PFSK-1 (cell line): ENCODE measurements around the gene TMEM131L.

Source experiments
- FOXP2 ChIP-seq: optimal IDR thresholded peaks from 2 replicates; pipeline ENCODE3; 2011; ENCODE audit warnings: borderline replicate concordance, control low read depth, inconsistent platforms; ENCODE audit not compliant: insufficient read depth; ENCODE audit errors: extremely low read length, extremely low read depth
- POLR2AphosphoS5 ChIP-seq: IDR thresholded peaks from 2 replicates; pipeline ENCODE4 v1.6.1; 2012; ENCODE audit warnings: low read depth, mild to moderate bottlenecking, control low read depth, low read length, moderate library complexity
- SIN3A ChIP-seq: IDR thresholded peaks from 2 replicates; pipeline ENCODE4 v1.6.1; 2012; ENCODE audit warnings: mild to moderate bottlenecking, low read length, moderate library complexity, borderline replicate concordance; ENCODE audit not compliant: insufficient read depth
- TAF1 ChIP-seq: IDR thresholded peaks from 2 replicates; pipeline ENCODE4 v1.6.1; 2012; ENCODE audit warnings: low read length, control low read depth, borderline replicate concordance; ENCODE audit not compliant: insufficient read depth
- TF ChIP-seq, protein P1 (sequence below), 2 experiments: IDR thresholded peaks; 2 replicates each; pipeline versions ENCODE4 v1.6.1 to v1.8.0; 2011 to 2012; ENCODE audit warnings: low read depth in 2 of 2, low read length in 2 of 2, control low read depth in 1 of 2, inconsistent platforms in 1 of 2, mild to moderate bottlenecking in 1 of 2, moderate library complexity in 1 of 2; ENCODE audit not compliant: insufficient read depth in 1 of 2

TMEM131L gene

DNA sequence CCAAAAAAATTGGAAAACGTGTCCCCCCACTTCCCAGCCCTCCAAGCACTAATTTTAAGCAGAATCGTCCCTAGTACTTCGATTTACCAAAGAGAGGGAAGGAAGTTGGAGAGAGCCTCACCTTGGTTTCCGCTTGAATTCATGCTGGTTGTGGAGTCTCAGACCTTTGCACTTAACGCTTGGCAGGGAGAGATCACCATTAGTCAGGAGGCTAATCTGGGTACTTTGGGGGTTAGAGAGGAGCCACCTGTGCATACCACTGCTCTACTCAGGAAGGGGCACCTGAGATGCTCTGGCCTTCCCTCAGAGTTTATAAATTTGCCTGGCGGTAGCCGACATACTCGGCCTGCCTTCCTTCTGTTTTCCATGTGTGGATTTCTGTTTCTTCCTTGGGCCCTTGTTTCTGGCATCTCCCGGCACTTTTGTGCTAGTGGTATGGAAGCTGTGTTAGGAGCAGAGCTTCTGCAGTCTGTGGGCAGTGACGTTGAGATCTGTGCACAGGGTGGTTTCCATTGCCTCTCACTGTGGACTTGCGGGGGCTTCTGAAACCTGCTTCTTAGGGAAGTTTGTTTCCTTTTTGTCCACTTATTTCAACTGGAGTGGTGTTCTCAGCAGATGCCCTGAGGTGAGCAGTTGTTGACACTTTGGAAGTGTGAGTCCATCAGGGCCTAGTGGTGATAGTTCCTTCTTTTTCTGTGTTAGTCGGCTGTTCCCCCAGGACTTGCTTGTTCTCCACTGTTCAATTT is 104.2 kb downstream of the TMEM131L start:
- TF ChIP-seq POLR2AphosphoS5 (no peak), SIN3A (no peak), FOXP2 (no peak), TAF1 (no peak)
- TF ChIP-seq, protein P1, sequence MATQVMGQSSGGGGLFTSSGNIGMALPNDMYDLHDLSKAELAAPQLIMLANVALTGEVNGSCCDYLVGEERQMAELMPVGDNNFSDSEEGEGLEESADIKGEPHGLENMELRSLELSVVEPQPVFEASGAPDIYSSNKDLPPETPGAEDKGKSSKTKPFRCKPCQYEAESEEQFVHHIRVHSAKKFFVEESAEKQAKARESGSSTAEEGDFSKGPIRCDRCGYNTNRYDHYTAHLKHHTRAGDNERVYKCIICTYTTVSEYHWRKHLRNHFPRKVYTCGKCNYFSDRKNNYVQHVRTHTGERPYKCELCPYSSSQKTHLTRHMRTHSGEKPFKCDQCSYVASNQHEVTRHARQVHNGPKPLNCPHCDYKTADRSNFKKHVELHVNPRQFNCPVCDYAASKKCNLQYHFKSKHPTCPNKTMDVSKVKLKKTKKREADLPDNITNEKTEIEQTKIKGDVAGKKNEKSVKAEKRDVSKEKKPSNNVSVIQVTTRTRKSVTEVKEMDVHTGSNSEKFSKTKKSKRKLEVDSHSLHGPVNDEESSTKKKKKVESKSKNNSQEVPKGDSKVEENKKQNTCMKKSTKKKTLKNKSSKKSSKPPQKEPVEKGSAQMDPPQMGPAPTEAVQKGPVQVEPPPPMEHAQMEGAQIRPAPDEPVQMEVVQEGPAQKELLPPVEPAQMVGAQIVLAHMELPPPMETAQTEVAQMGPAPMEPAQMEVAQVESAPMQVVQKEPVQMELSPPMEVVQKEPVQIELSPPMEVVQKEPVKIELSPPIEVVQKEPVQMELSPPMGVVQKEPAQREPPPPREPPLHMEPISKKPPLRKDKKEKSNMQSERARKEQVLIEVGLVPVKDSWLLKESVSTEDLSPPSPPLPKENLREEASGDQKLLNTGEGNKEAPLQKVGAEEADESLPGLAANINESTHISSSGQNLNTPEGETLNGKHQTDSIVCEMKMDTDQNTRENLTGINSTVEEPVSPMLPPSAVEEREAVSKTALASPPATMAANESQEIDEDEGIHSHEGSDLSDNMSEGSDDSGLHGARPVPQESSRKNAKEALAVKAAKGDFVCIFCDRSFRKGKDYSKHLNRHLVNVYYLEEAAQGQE (IDR thresholded peaks at IDR 0.05; ENCODE audit: insufficient read depth in 1 of 2, low read depth in 2 of 2, low read length in 2 of 2) = no peak

DNA sequence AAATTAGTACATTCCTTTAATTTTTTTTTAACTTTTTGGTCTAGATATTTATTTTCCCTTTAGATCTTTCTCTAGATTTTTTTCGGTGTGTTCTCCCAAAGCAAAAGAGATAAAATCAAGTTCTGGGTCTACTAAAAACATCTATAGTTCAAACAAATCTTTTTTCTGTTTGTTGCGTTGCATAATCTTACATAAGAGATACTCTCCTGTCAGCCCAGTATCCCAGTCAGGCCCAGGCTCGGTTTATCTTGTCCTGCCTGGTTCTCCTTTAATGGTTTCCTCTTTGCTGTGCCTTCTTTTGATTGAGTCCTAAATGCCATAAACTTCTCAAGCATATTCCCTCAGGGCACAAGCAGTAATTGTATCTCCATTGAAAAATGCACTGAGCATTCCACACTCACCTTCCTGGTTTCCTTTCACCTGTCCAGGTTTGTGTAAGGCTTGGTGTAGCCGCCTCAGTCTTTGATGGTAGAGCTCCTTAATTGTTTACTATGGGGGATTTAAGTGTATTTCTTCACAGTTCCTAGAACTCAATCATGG is 104.9 kb downstream of the TMEM131L start:
- no peak for TF ChIP-seq TAF1
- no peak for TF ChIP-seq POLR2AphosphoS5
- TF ChIP-seq FOXP2 = no peak
- no peak for TF ChIP-seq SIN3A
- TF ChIP-seq, protein P1 (IDR thresholded peaks at IDR 0.05; ENCODE audit: insufficient read depth in 1 of 2, low read depth in 2 of 2, low read length in 2 of 2) = no peak

GRCh38 chr4:153572609-153573008 is 106.4 kb downstream of the TMEM131L start:
- TF ChIP-seq SIN3A (no peak), TAF1 (no peak), POLR2AphosphoS5 (no peak), FOXP2 (no peak)
- TF ChIP-seq, protein P1 (IDR thresholded peaks at IDR 0.05; ENCODE audit: insufficient read depth in 1 of 2, low read depth in 2 of 2, low read length in 2 of 2) = no peak

- no peak for TF ChIP-seq TAF1
- no peak for TF ChIP-seq FOXP2
Measured at GRCh38 chr4:153573221-153573620, 107.1 kb downstream of the TMEM131L start.

DNA sequence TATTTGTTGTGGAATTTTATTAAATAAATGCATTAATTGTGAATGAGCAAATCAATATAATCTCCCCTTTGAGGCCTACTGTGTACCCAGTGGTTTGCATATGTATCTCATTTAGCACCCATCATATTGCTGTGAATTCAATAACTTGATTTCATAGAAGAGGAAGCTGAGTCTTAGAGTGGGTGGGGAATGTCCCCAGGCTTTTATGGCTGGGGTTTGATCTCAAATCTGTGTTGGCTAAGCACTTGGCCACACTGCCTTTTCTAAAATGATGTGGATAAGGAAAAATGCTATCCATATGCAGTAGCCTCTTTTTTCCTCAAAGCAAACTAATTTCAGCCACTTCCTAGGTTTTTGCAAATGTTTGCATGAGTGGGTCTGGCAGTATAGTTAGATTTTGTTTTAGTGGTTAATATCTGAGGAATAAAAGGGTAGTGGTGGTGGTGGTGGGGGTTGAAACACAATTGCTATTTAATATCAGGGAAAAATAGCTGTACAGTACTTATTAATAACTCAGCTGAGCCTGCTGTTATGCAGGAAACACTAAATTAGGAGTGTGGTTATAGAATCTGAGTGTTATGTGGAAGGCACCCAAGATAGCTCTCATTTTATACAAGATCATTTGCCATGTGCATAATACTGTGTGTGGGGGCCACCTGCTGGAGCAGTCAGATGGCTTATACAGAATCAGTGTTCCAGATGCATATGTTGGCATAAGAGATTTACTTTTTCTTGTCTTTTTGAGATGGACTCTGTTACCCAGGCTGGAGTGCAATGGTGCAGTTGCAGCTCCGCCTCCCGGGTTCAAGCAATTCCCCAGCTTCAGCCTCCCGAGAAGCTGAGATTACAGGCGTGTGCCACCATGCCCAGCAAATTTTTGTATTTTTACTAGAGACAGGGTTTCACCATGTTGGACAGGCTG is 108.0 kb downstream of the TMEM131L start:
- no peak for TF ChIP-seq POLR2AphosphoS5
- TF ChIP-seq FOXP2 = no peak
- TF ChIP-seq, protein P1 (IDR thresholded peaks at IDR 0.05; ENCODE audit: insufficient read depth in 1 of 2, low read depth in 2 of 2, low read length in 2 of 2) = no peak
